B cell (primary cell): Measurements from ENCODE around the gene WDHD1. TPM values are rescaled to one million over a fixed set of nuclear protein-coding genes. Genes with fewer than 3 reads are reported as not detected.

Experiments used
- ATAC-seq: fragments of 200-7000 bp; cut with Tn5 transposase; one replicate; pipeline ENCODE4 v1.10.0; 2021; ENCODE audit warnings: low read depth, mild to moderate bottlenecking, moderate number of reproducible peaks, moderate library complexity
- CTCF ChIA-PET: fragments of 350-600 bp; sonication (Branson Sonifier 250); formaldehyde crosslinking; loops from one replicate; lab custom pipeline; 2021; ENCODE audit warnings: antibody characterized with exemption, inconsistent platforms; lab: Charles Lee
- POLR2A ChIA-PET: fragments of 350-600 bp; sonication (Branson Sonifier 250); formaldehyde crosslinking; loops from one replicate; lab custom pipeline; 2021; ENCODE audit warnings: antibody characterized with exemption; lab: Charles Lee
- DNase-seq: peaks from one replicate; pipeline ENCODE4 v3.0.0; 2013
- H2AFZ ChIP-seq: 2 replicates; pipeline ENCODE4 v1.6.1; 2012; ENCODE audit warnings: mild to moderate bottlenecking, low read depth, low read length; ENCODE audit not compliant: insufficient read depth, poor library complexity, severe bottlenecking
- H3K27ac ChIP-seq, 2 donors: 1 replicate in 1 of 2; 2 replicates in 1 of 2; pipeline ENCODE4 v1.5.1; 2012 to 2013; ENCODE audit warnings: low read length in 2 of 2, mild to moderate bottlenecking in 2 of 2, moderate library complexity in 1 of 2
- H3K27me3 ChIP-seq, 4 experiments: fragments of 200-600 bp in 1 of 4; sonication (generic) in 1 of 4; replicated peaks in 1 of 4; 1 replicate in 2 of 4; 2 replicates in 2 of 4; pipeline versions ENCODE4 v1.6.1 to v1.7.0; 2013 to 2016; ENCODE audit warnings: low read length in 3 of 4, mild to moderate bottlenecking in 2 of 4, mixed read lengths in 1 of 4, moderate library complexity in 1 of 4; ENCODE audit not compliant: insufficient read depth in 4 of 4, control insufficient read depth in 3 of 4; ENCODE audit errors: control extremely low read depth in 1 of 4
- H3K36me3 ChIP-seq, 2 experiments: replicated peaks in 1 of 2; 1 replicate in 1 of 2; 2 replicates in 1 of 2; pipeline versions ENCODE4 v1.6.1 to v1.7.1; 2013; ENCODE audit warnings: low read length in 1 of 2; ENCODE audit not compliant: insufficient read depth in 2 of 2, control insufficient read depth in 1 of 2; ENCODE audit errors: control extremely low read depth in 1 of 2, extremely low read depth in 1 of 2
- H3K4me1 ChIP-seq, 2 donors: fragments of 200-600 bp in 1 of 2; sonication (generic) in 1 of 2; 1 replicate in 1 of 2; 2 replicates in 1 of 2; pipeline versions ENCODE4 v1.5.1 to v1.6.1; 2013 to 2017; ENCODE audit warnings: low read length in 2 of 2; ENCODE audit not compliant: control insufficient read depth in 2 of 2, insufficient read depth in 2 of 2
- H3K4me2 ChIP-seq: replicated peaks from 2 replicates; pipeline ENCODE3; 2012; ENCODE audit warnings: mild to moderate bottlenecking, low read depth, low read length; ENCODE audit not compliant: poor library complexity, severe bottlenecking
- H3K4me3 ChIP-seq, 5 experiments: fragments of 200-600 bp in 1 of 5; sonication (generic) in 1 of 5; 1 replicate in 3 of 5; 2 replicates in 2 of 5; pipeline versions ENCODE4 v1.5.1 to v1.7.0; 2011 to 2016; ENCODE audit warnings: low read length in 4 of 5, mild to moderate bottlenecking in 4 of 5, low read depth in 2 of 5, control low read depth in 1 of 5, moderate library complexity in 1 of 5; ENCODE audit not compliant: insufficient read depth in 1 of 5; ENCODE audit errors: control extremely low read depth in 1 of 5, extremely low read depth in 1 of 5
- H3K79me2 ChIP-seq: fragments of 200-600 bp; sonication (generic); one replicate; pipeline ENCODE4 v1.6.0; 2016; ENCODE audit warnings: low read length; ENCODE audit not compliant: control insufficient read depth, insufficient read depth
- H3K9ac ChIP-seq: fragments of 200-600 bp; sonication (generic); 2 replicates; pipeline ENCODE4 v1.6.1; 2017; ENCODE audit warnings: mild to moderate bottlenecking, low read length, moderate library complexity
- H3K9me3 ChIP-seq, 3 donors: one replicate each; pipeline versions ENCODE4 v1.6.1 to v1.7.1; 2013; ENCODE audit warnings: low read length in 2 of 3; ENCODE audit not compliant: control insufficient read depth in 2 of 3, insufficient read depth in 1 of 3; ENCODE audit errors: control extremely low read depth in 1 of 3
- H4K20me1 ChIP-seq: 2 replicates; pipeline ENCODE4 v1.6.0; 2012; ENCODE audit warnings: mild to moderate bottlenecking, low read length; ENCODE audit not compliant: insufficient read depth, control insufficient read depth, poor library complexity, severe bottlenecking
- H3K27ac Mint-ChIP-seq: one replicate; pipeline ENCODE4 v1.8.0; 2021; ENCODE audit warnings: mixed read lengths
- H3K27me3 Mint-ChIP-seq: one replicate; pipeline ENCODE4 v1.8.0; 2021; ENCODE audit warnings: mixed read lengths
- H3K4me1 Mint-ChIP-seq: one replicate; pipeline ENCODE4 v1.8.0; 2021; ENCODE audit warnings: mixed read lengths
- H3K4me3 Mint-ChIP-seq: one replicate; pipeline ENCODE4 v1.8.0; 2021; ENCODE audit warnings: mixed read lengths
- H3K9me3 Mint-ChIP-seq: one replicate; pipeline ENCODE4 v1.8.0; 2022; ENCODE audit warnings: mixed read lengths; ENCODE audit not compliant: insufficient read depth
- CTCF ChIP-seq: fragments of 200-600 bp; IDR thresholded peaks from one replicate; pipeline ENCODE4 v1.8.0; 2022; ENCODE audit warnings: antibody characterized with exemption, mild to moderate bottlenecking
- EZH2 ChIP-seq: IDR thresholded peaks from 2 replicates; pipeline ENCODE4 v1.6.1; 2012; ENCODE audit warnings: borderline replicate concordance, low read depth, mild to moderate bottlenecking, moderate library complexity, low read length; ENCODE audit not compliant: insufficient read depth, poor library complexity, severe bottlenecking
- whole genome bisulfite sequencing: methylation state at CpG from one replicate; pipeline ENCODE4 v1.1.5; 2013; ENCODE audit warnings: missing lambda C conversion rate; ENCODE audit not compliant: insufficient coverage; 5-methylcytosine and 5-hydroxymethylcytosine counted together
- intact Hi-C: fragments of 100-400 bp; cut with micrococcal nuclease; formaldehyde crosslinking; loops from one replicate; pipeline ENCODE4 v1.10.0; 2022
- polyA plus RNA-seq: library from polyadenylated mRNA; depleted of rRNA; stranded (reverse); fragments of >200 nt; gene quantifications from 2 replicates; pipeline ENCODE4 v1.2.3, GENCODE V29; 2012
- total RNA-seq, 2 donors: library from RNA; stranded (reverse); fragments of 120-200 nt in 1 of 2; gene quantifications; 1 replicate in 1 of 2; 2 replicates in 1 of 2; pipeline versions ENCODE4 v1.2.3 to v1.2.4, GENCODE V29; 2013 to 2022

The WDHD1 gene
- total and polyA plus RNA-seq, 2 donors (not counting 1 experiment from before 2014, with no cell fraction given) = 0.61 to 6.5 TPM

- Histone ChIP-seq H3K4me2 (no peak overlapping the region), H2AFZ (no peak overlapping the region), H3K27me3 (no peaks in the 10 kb centered on the region), H3K9me3 (no peaks in the 10 kb centered on the region), H3K4me1 (peaks cover 18 to 25% of the 10 kb centered on the region in 2 donors), H4K20me1 (peaks cover 40% of the 10 kb centered on the region), H3K27ac (peak overlapping the region in 1 of 2 donors; percentile 100), H3K9ac (no peak overlapping the region), H3K4me3 (peak overlapping the region in 1 of 5 experiments; percentile 6), H3K79me2 (peaks cover 70% of the 10 kb centered on the region), H3K36me3 (peaks cover 0 to 21% of the 10 kb centered on the region in 2 experiments)
- intact Hi-C loops = loop anchor here (5.0 kb wide), 1 partner anchor 611 kb away; the partner anchor contains the start of gene CNIH1
- ATAC-seq (no peak), DNase-seq (no peak)
- Mint-ChIP-seq H3K4me1 (peaks cover 48% of the 10 kb centered on the region), H3K27ac (no peak overlapping the region), H3K9me3 (no peaks in the 10 kb centered on the region), H3K4me3 (peak overlapping the region; percentile 93), H3K27me3 (no peaks in the 10 kb centered on the region)
- POLR2A ChIA-PET = interaction anchor here (2.7 kb wide), 1 partner anchor 19 kb away, joined by 23 read pairs; no protein-coding TSS in a partner anchor
- WGBS = 94% methylated on average over 5 of the region's 7 CpGs
- CTCF ChIA-PET = interaction anchor here (1.0 to 5.4 kb wide), 5 partner anchors 13 to 279 kb away, joined by 3 to 60 read pairs (median 22); partner anchors contain the start of genes SOCS4 and WDHD1
- no peak for TF ChIP-seq EZH2
- no peak for TF ChIP-seq CTCF
These were observed 26.6 kb upstream of the WDHD1 start for GRCh38 chr14:55053500-55053899.

- H3K4me3 ChIP-seq = peak overlapping the region in 1 of 5 experiments; percentile 97
- CTCF ChIA-PET = interaction anchor here (1.0 to 5.4 kb wide), 6 partner anchors 14 to 279 kb away, joined by 3 to 60 read pairs (median 21); partner anchors contain the start of genes FBXO34, SOCS4 and WDHD1
- H3K27ac ChIP-seq = peak overlapping the region in 1 of 2 donors; percentile 100
- H3K4me2 ChIP-seq = peak overlapping the region; percentile 92
- no peak overlapping the region for H3K27ac Mint-ChIP-seq
- H3K79me2 ChIP-seq = peaks cover 66% of the 10 kb centered on the region
- H4K20me1 ChIP-seq = peaks cover 35% of the 10 kb centered on the region
- DNase-seq = no peak
- H3K27me3 ChIP-seq = no peaks in the 10 kb centered on the region
- no peaks in the 10 kb centered on the region for H3K9me3 Mint-ChIP-seq
- intact Hi-C loops = loop anchor here (5.0 kb wide), 1 partner anchor 611 kb away; the partner anchor contains the start of gene CNIH1
- POLR2A ChIA-PET = interaction anchor here (2.7 kb wide), 1 partner anchor 19 kb away, joined by 23 read pairs; no protein-coding TSS in a partner anchor
- no peak for TF ChIP-seq EZH2
- peaks cover 45% of the 10 kb centered on the region for H3K4me1 Mint-ChIP-seq
- H2AFZ ChIP-seq = no peak overlapping the region
- 100% methylated on average over 1 of the region's 6 CpGs for WGBS
- H3K9ac ChIP-seq = peak overlapping the region; percentile 100
- H3K9me3 ChIP-seq = no peaks in the 10 kb centered on the region
- no peaks in the 10 kb centered on the region for H3K27me3 Mint-ChIP-seq
- peaks cover 18 to 25% of the 10 kb centered on the region in 2 donors for H3K4me1 ChIP-seq
- no peak for ATAC-seq
- peaks cover 0 to 17% of the 10 kb centered on the region in 2 experiments for H3K36me3 ChIP-seq
- peak overlapping the region; percentile 93 for H3K4me3 Mint-ChIP-seq
These were observed 26.1 kb upstream of the WDHD1 start for GRCh38 chr14:55053018-55053417.
